Peyer's patch (tissue), 4 donors: ENCODE measurements around the gene NID1. TPM values are rescaled to one million over a fixed set of nuclear protein-coding genes. Genes with fewer than 3 reads are reported as not detected.

Experiments used
- DNase-seq, 3 donors: peaks; one replicate each; pipeline ENCODE4 v3.0.0-alpha.2; 2017 to 2019
- H3K27ac ChIP-seq, 4 donors: fragments of 200-600 bp; sonication (generic); one replicate each; pipeline ENCODE4 v1.5.1; 2016 to 2019
- H3K27me3 ChIP-seq, 2 donors: fragments of 200-600 bp; sonication (generic); one replicate each; pipeline ENCODE4 v1.5.1; 2019
- H3K36me3 ChIP-seq, 3 donors: fragments of 200-600 bp; sonication (generic); one replicate each; pipeline ENCODE4 v1.5.1; 2016 to 2019
- H3K4me1 ChIP-seq, 4 donors: fragments of 200-600 bp; sonication (generic); one replicate each; pipeline ENCODE4 v1.5.1; 2016 to 2019
- H3K4me3 ChIP-seq, 4 donors: fragments of 200-600 bp; sonication (generic); 1 replicate in 3 of 4; 2 replicates in 1 of 4; pipeline ENCODE4 v1.5.1; 2016 to 2019; ENCODE audit warnings: mild to moderate bottlenecking in 1 of 4
- H3K9me3 ChIP-seq, 4 donors: fragments of 200-600 bp; sonication (generic); one replicate each; pipeline ENCODE4 v1.5.1; 2016 to 2019; ENCODE audit warnings: mild to moderate bottlenecking in 1 of 4
- POLR2A ChIP-seq, 2 donors: fragments of 450-650 bp; IDR thresholded peaks; one replicate each; pipeline ENCODE4 v1.5.1; 2017; ENCODE audit warnings: antibody characterized with exemption in 2 of 2, mild to moderate bottlenecking in 2 of 2, moderate library complexity in 2 of 2
- total RNA-seq, 4 donors: library from RNA; depleted of rRNA; stranded (reverse); fragments of >200 nt; gene quantifications; one replicate each; pipeline ENCODE4 v1.1.0, GENCODE V29; 2016
- TF ChIP-seq, protein P1 (sequence below), 6 experiments: fragments of 450-650 bp in 4 of 6; fragments of 200-600 bp in 2 of 6; sonication (generic) in 1 of 6; IDR thresholded peaks; one replicate each; pipeline ENCODE4 v1.5.1; 2017 to 2019; ENCODE audit warnings: antibody characterized with exemption in 6 of 6, mild to moderate bottlenecking in 3 of 6, moderate library complexity in 1 of 6

NID1 gene
- total RNA-seq, 4 donors from 2014 or later = 20.5 to 92.4 (median 62.0) TPM

DNA sequence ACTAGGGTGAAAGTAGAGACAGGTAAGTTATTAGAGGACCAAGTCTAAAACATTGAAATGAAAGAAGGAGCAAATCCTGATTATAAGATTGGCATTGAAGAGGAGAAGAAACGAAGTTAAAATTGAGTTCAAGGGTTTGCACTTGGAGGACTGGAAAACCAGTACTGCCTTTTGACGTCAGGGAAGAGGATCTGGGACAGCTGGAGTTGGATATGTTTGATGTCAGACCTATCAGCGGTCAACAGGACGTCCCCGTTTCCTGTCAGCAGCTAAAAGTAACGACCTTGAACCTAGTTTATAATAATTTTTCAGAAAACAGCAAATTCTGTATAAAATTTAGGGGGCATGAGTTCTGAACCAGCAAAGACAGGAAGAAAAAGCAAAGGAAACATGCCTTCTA lies 1.2 kb upstream of the NID1 start:
- Histone ChIP-seq H3K9me3 (peaks cover 0 to 6% (median 0%) of the 10 kb centered on the region in 4 donors), H3K4me1 (peaks cover 0 to 13% (median 9%) of the 10 kb centered on the region in 4 donors), H3K27me3 (no peaks in the 10 kb centered on the region), H3K36me3 (no peaks in the 10 kb centered on the region), H3K4me3 (peak overlapping the region in 2 of 4 donors; percentile 68 to 72), H3K27ac (peak overlapping the region; percentile 79 to 94 (median 89))
- no peak for TF ChIP-seq POLR2A (IDR thresholded peaks at IDR 0.05)
- TF ChIP-seq, protein P1, sequence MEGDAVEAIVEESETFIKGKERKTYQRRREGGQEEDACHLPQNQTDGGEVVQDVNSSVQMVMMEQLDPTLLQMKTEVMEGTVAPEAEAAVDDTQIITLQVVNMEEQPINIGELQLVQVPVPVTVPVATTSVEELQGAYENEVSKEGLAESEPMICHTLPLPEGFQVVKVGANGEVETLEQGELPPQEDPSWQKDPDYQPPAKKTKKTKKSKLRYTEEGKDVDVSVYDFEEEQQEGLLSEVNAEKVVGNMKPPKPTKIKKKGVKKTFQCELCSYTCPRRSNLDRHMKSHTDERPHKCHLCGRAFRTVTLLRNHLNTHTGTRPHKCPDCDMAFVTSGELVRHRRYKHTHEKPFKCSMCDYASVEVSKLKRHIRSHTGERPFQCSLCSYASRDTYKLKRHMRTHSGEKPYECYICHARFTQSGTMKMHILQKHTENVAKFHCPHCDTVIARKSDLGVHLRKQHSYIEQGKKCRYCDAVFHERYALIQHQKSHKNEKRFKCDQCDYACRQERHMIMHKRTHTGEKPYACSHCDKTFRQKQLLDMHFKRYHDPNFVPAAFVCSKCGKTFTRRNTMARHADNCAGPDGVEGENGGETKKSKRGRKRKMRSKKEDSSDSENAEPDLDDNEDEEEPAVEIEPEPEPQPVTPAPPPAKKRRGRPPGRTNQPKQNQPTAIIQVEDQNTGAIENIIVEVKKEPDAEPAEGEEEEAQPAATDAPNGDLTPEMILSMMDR (IDR thresholded peaks at IDR 0.05) = no peak
- DNase-seq = no peak

DNA sequence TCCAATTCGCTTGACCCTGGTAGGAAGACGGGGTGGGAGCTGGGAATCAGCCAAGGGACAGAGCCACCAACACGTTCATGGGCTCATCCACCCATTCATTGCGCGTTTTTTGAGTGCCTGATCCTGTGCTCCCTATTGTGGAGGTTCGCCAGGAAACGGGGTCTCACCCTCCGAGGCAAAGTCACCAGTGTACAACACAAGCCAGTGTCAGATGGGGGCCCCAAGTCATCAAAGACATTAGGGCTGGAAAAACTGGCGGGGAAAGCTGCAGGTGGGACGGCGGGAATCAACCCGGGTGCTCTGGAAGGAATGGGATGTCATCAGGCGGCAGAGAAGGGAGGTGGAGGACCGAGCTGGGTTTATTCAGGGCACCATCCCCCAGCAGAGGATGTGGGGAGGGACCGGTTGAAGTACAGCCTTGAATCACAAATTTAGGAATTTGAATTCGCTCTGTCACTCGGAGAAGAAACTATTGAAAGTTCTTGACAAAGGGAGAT lies 667 bp upstream of the NID1 start:
- TF ChIP-seq, protein P1 (IDR thresholded peaks at IDR 0.05) = no peak
- no peak for TF ChIP-seq POLR2A (IDR thresholded peaks at IDR 0.05)
- Histone ChIP-seq H3K4me1 (peaks cover 0 to 13% (median 9%) of the 10 kb centered on the region in 4 donors), H3K4me3 (peak overlapping the region; percentile 55 to 72 (median 64)), H3K27me3 (no peaks in the 10 kb centered on the region), H3K27ac (peak overlapping the region; percentile 79 to 94 (median 89)), H3K36me3 (no peaks in the 10 kb centered on the region), H3K9me3 (peaks cover 0 to 6% (median 0%) of the 10 kb centered on the region in 4 donors)
- peak in 1 of 3 donors; percentile 47 for DNase-seq

DNA sequence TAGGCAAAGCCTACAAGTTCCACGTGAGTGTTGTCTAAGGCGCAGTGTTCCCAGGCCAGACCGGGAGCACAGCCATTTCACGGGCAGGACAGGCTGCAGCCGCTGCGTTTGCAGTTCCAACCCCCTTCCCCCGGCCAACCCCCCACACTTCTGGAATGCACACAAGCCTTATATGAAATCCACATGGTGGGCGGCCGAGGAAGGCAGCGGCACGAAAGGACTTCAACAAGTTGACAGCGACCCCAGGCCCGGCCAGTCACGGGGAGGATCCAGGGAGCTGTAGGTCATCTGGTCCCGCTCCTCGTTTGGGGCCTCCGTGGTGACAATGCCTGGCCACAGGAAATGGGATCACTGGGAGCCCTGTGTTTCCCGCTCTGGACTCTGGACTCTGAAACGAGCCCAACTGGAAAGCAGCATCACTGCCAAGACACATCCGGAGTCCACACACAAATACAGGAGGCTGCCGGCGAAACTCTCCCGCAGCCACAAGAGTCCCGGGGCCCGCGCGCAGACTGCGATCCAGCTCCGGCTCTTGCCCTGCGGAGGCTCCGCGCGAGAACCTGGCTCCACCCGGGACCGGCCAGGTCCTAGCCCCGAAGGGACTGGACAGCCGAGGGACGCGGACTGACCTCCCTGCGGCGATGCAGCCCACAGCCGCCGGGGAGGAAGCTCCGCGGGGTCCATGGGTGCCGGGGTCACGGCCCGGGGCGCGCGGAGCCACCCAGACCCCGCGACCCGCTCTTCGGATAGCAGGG lies 794 bp downstream of the NID1 start:
- peak overlapping the region; percentile 79 to 94 (median 89) for H3K27ac ChIP-seq
- peaks cover 0 to 13% (median 9%) of the 10 kb centered on the region in 4 donors for H3K4me1 ChIP-seq
- no peaks in the 10 kb centered on the region for H3K36me3 ChIP-seq
- no peaks in the 10 kb centered on the region for H3K27me3 ChIP-seq
- peak; percentile 18 to 59 (median 54) for DNase-seq
- peak overlapping the region; percentile 55 to 72 (median 64) for H3K4me3 ChIP-seq
- H3K9me3 ChIP-seq = peaks cover 0 to 6% (median 0%) of the 10 kb centered on the region in 4 donors
- TF ChIP-seq, protein P1 (IDR thresholded peaks at IDR 0.05) = no peak
- peak in 1 of 2 donors; percentile 9 for TF ChIP-seq POLR2A (IDR thresholded peaks at IDR 0.05)

DNA sequence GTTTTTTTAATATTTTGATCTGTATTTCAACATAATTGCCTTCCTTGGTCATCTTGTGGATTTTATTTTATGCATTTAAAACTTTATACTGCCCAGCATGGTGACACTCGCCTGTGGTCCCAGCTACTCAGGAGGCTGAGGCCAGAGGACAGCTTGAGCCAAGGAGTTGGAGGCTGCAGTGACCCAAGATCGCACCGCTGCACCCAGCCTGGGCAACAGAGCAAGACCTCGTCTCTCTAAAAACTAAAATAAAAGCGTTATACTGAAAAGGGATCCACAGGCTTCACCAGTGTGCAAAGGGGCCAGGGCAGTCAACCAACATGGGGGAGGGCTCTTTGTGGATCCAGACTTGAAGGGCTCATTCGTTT lies 1.4 kb downstream of the NID1 start:
- Histone ChIP-seq H3K27me3 (no peaks in the 10 kb centered on the region), H3K9me3 (peaks cover 0 to 6% (median 0%) of the 10 kb centered on the region in 4 donors), H3K4me1 (peaks cover 0 to 13% (median 9%) of the 10 kb centered on the region in 4 donors), H3K4me3 (peak overlapping the region; percentile 55 to 72 (median 64)), H3K36me3 (no peaks in the 10 kb centered on the region), H3K27ac (peak overlapping the region; percentile 79 to 94 (median 89))
- TF ChIP-seq, protein P1 (IDR thresholded peaks at IDR 0.05) = no peak
- TF ChIP-seq POLR2A (IDR thresholded peaks at IDR 0.05) = no peak
- DNase-seq = no peak

DNA sequence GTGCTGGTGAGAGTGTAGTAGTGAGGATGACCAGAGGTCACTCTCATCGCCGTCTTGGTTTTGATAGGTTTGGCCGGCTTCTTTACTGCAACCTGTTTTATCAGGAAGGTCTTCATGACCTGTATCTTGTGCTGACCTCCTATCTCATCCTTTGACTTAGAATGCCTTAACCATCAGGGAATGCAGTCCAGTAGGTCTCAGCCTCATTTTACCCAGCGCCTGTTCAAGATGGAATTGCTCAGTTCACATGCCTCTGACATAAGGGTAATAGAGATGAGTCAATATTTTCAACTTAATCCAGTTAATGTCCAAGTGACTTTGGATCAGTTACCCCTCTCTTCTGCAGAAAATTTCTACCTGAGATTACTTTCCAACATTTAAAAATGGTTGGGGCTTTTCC lies 4.6 kb downstream of the NID1 start:
- no peak overlapping the region for H3K4me3 ChIP-seq
- H3K4me1 ChIP-seq = peaks cover 0 to 12% (median 2%) of the 10 kb centered on the region in 4 donors

More for the DNA sequence above, 4.6 kb downstream of the NID1 start:
- H3K9me3 ChIP-seq = peaks cover 0 to 4% (median 0%) of the 10 kb centered on the region in 4 donors
- DNase-seq = no peak
- H3K36me3 ChIP-seq = no peaks in the 10 kb centered on the region
- TF ChIP-seq, protein P1 (IDR thresholded peaks at IDR 0.05) = no peak
- no peak for TF ChIP-seq POLR2A (IDR thresholded peaks at IDR 0.05)
- H3K27ac ChIP-seq = peak overlapping the region in 1 of 4 donors; percentile 34
- H3K27me3 ChIP-seq = no peaks in the 10 kb centered on the region
